Caco-2 (cell line): Measurements from ENCODE around the gene CYP4F3. TPM values are rescaled to one million over a fixed set of nuclear protein-coding genes. Genes with fewer than 3 reads are reported as not detected.
"Not testable (repeated sequence)": the region's sequence is repeated elsewhere in the genome, so short reads cannot be mapped to it uniquely, and the experiment has no call there.

ENCODE experiments used
- BruUV-seq: library from RNA; stranded (reverse); fragments of 400-500 nt; replicated peaks from 2 replicates; lab custom pipeline; 2021; lab: Mats Ljungman, UMichigan
- CTCF ChIA-PET: fragments of 300-600 bp; sonication (Branson Sonifier 250); formaldehyde crosslinking; loops from one replicate; lab custom pipeline; 2022; ENCODE audit warnings: antibody characterized with exemption; lab: Charles Lee
- POLR2A ChIA-PET: fragments of 300-600 bp; sonication (Branson Sonifier 250); formaldehyde crosslinking; loops from one replicate; lab custom pipeline; 2022; ENCODE audit warnings: antibody characterized with exemption; lab: Charles Lee
- DNase-seq, 2 experiments: peaks; one replicate each; pipeline versions ENCODE4 v3.0.0 to v3.0.0-alpha.2; 2020 to 2022
- H3K27me3 ChIP-seq: replicated peaks from 2 replicates; pipeline ENCODE4 v1.6.0; 2011; ENCODE audit warnings: low read length; ENCODE audit not compliant: control insufficient read depth, insufficient read depth
- H3K36me3 ChIP-seq: 2 replicates; pipeline ENCODE4 v1.5.1; 2011; ENCODE audit warnings: low read length; ENCODE audit not compliant: control insufficient read depth, insufficient read depth
- H3K4me1 ChIP-seq: fragments of 250-450 bp; sonication (Bioruptor Pico); 2 replicates; pipeline ENCODE4 v1.5.1; 2020; ENCODE audit warnings: mild to moderate bottlenecking
- H3K4me3 ChIP-seq: 2 replicates; pipeline ENCODE4 v1.5.1; 2011; ENCODE audit warnings: low read depth, mild to moderate bottlenecking, control low read depth, low read length
- H3K9me3 ChIP-seq: fragments of 250-450 bp; sonication (Bioruptor Pico); 2 replicates; pipeline ENCODE4 v1.5.1; 2020; ENCODE audit warnings: mild to moderate bottlenecking, moderate library complexity
- H3K27ac Mint-ChIP-seq: one replicate; pipeline ENCODE4 v1.8.0; 2022; ENCODE audit warnings: mixed read lengths; ENCODE audit not compliant: unreplicated experiment
- H3K27me3 Mint-ChIP-seq: one replicate; pipeline ENCODE4 v1.8.0; 2022; ENCODE audit warnings: mixed read lengths; ENCODE audit not compliant: insufficient read depth, unreplicated experiment
- H3K36me3 Mint-ChIP-seq: one replicate; pipeline ENCODE4 v1.8.0; 2022; ENCODE audit warnings: mild to moderate bottlenecking, mixed read lengths; ENCODE audit not compliant: insufficient read depth, unreplicated experiment
- H3K4me1 Mint-ChIP-seq: one replicate; pipeline ENCODE4 v1.8.0; 2022; ENCODE audit warnings: low read depth, mixed read lengths; ENCODE audit not compliant: unreplicated experiment
- H3K4me3 Mint-ChIP-seq: one replicate; pipeline ENCODE4 v1.8.0; 2022; ENCODE audit warnings: mild to moderate bottlenecking, moderate library complexity, mixed read lengths; ENCODE audit not compliant: unreplicated experiment
- H3K9me3 Mint-ChIP-seq: one replicate; pipeline ENCODE4 v1.8.0; 2022; ENCODE audit warnings: mixed read lengths; ENCODE audit not compliant: unreplicated experiment
- intact Hi-C: fragments of 100-400 bp; cut with micrococcal nuclease; formaldehyde crosslinking; loops from one replicate; pipeline ENCODE4 v1.10.0; 2022; ENCODE audit not compliant: unreplicated experiment
- total RNA-seq: library from RNA; stranded (reverse); gene quantifications from 2 replicates; pipeline ENCODE4 v1.2.3, GENCODE V29; 2022
- TF ChIP-seq, protein P1 (sequence below), 2 experiments: fragments of 200-600 bp in 1 of 2; IDR thresholded peaks; 1 replicate in 1 of 2; 2 replicates in 1 of 2; pipeline versions ENCODE4 v1.5.1 to v1.8.0; 2011 to 2022; ENCODE audit warnings: antibody characterized with exemption in 1 of 2, control low read depth in 1 of 2, inconsistent platforms in 1 of 2, low read depth in 1 of 2, low read length in 1 of 2, mild to moderate bottlenecking in 1 of 2, moderate library complexity in 1 of 2; ENCODE audit not compliant: insufficient read depth in 1 of 2, severe bottlenecking in 1 of 2, unreplicated experiment in 1 of 2

Gene CYP4F3
- total RNA-seq, 1 experiment from 2014 or later = 0.93 TPM

DNA sequence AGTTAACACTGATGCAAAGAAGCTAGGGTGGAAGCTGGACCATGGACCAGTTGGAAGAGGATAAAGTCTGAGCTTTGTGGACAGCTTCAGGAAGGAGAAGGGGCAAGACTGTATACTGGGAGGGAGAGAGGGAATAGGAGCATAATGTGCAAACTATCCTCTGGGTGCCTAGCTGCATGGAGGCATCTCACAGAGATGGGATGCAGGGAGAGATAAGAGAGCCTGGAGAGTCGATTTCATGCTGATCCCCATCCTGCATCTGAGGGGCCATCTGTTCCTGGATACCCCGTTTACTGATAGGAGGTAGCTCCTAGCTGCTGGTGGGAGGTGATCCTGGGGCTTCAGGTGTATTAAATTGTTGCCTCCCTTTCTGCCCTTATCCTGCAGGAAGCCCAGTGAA lies 8.8 kb downstream of the CYP4F3 start:
- TF ChIP-seq, protein P1, sequence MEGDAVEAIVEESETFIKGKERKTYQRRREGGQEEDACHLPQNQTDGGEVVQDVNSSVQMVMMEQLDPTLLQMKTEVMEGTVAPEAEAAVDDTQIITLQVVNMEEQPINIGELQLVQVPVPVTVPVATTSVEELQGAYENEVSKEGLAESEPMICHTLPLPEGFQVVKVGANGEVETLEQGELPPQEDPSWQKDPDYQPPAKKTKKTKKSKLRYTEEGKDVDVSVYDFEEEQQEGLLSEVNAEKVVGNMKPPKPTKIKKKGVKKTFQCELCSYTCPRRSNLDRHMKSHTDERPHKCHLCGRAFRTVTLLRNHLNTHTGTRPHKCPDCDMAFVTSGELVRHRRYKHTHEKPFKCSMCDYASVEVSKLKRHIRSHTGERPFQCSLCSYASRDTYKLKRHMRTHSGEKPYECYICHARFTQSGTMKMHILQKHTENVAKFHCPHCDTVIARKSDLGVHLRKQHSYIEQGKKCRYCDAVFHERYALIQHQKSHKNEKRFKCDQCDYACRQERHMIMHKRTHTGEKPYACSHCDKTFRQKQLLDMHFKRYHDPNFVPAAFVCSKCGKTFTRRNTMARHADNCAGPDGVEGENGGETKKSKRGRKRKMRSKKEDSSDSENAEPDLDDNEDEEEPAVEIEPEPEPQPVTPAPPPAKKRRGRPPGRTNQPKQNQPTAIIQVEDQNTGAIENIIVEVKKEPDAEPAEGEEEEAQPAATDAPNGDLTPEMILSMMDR (IDR thresholded peaks at IDR 0.05; ENCODE audit: insufficient read depth in 1 of 2, low read depth in 1 of 2, low read length in 1 of 2, severe bottlenecking in 1 of 2, unreplicated experiment in 1 of 2) = no peak
- H3K27me3 Mint-ChIP-seq = peaks cover 13% of the 10 kb centered on the region
- H3K4me3 Mint-ChIP-seq = no peak overlapping the region
- DNase-seq = no peak
- H3K27ac Mint-ChIP-seq = no peak overlapping the region
- POLR2A ChIA-PET = no interaction called here
- H3K27me3 ChIP-seq = no peaks in the 10 kb centered on the region
- no peak overlapping the region for H3K4me3 ChIP-seq
- no peaks in the 10 kb centered on the region for H3K36me3 Mint-ChIP-seq
- no peaks in the 10 kb centered on the region for H3K9me3 ChIP-seq
- H3K36me3 ChIP-seq = no peaks in the 10 kb centered on the region
- CTCF ChIA-PET = no interaction called here
- no peaks in the 10 kb centered on the region for H3K4me1 ChIP-seq
- H3K4me1 Mint-ChIP-seq = no peaks in the 10 kb centered on the region
- intact Hi-C loops = no loop called here
- BruUV-seq = no TSS peak
- no peaks in the 10 kb centered on the region for H3K9me3 Mint-ChIP-seq

DNA sequence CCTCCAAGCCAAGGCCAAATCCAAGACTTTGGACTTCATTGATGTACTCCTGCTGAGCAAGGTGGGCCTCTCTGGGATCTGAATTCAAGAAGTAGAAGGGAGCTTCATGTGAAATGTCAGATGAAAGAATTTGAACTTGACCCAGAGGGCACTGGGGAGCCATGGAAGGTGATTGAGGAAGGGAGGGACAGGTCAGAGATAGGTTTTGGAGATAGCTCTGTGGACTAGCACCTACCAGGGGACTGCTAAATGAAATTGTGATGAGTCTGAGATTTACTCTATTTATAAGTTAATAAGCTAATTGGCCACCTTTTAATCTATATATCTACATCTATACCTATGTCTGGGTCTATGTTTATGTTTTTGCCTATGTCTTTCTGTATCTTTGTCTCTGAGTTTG lies 9.4 kb downstream of the CYP4F3 start:
- intact Hi-C loops, H3K4me3 Mint-ChIP-seq, CTCF ChIA-PET, H3K36me3 Mint-ChIP-seq, H3K4me1 ChIP-seq, DNase-seq, H3K9me3 ChIP-seq, H3K36me3 ChIP-seq, BruUV-seq, H3K4me1 Mint-ChIP-seq, H3K27ac Mint-ChIP-seq, H3K9me3 Mint-ChIP-seq, H3K27me3 ChIP-seq, H3K4me3 ChIP-seq, POLR2A ChIA-PET: not testable (repeated sequence)
- peaks cover 13% of the 10 kb centered on the region for H3K27me3 Mint-ChIP-seq

DNA sequence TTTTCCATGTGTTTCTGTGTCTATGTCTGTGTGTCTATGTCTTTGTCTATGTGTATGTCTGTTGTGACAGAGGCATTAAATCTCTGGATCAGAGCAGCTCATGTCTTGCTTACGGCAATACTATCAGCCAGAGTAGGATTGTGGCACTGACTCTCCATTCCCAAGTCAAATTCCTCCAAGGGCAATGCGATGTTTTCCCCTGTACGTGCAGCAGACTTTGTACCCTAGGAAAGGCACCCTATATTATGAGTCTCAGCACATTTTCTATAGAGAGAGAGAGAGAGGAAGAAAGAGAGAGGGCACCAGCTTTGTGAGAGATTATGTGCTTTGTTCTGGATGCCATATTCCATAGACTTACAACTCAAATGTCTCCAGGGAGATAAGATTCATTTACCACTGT lies 11.1 kb downstream of the CYP4F3 start:
- Histone ChIP-seq H3K4me1 (no peaks in the 10 kb centered on the region), H3K36me3 (no peaks in the 10 kb centered on the region), H3K4me3 (no peak overlapping the region), H3K27me3 (no peaks in the 10 kb centered on the region), H3K9me3 (no peaks in the 10 kb centered on the region)
- no peaks in the 10 kb centered on the region for H3K9me3 Mint-ChIP-seq
- H3K27me3 Mint-ChIP-seq = peaks cover 9% of the 10 kb centered on the region
- H3K4me1 Mint-ChIP-seq = no peaks in the 10 kb centered on the region
- TF ChIP-seq, protein P1 (IDR thresholded peaks at IDR 0.05; ENCODE audit: insufficient read depth in 1 of 2, low read depth in 1 of 2, low read length in 1 of 2, severe bottlenecking in 1 of 2, unreplicated experiment in 1 of 2) = no peak
- H3K36me3 Mint-ChIP-seq = no peaks in the 10 kb centered on the region
- POLR2A ChIA-PET = no interaction called here
- BruUV-seq = no TSS peak
- DNase-seq = no peak
- no peak overlapping the region for H3K27ac Mint-ChIP-seq
- no peak overlapping the region for H3K4me3 Mint-ChIP-seq
- intact Hi-C loops = no loop called here
- CTCF ChIA-PET = no interaction called here
